Stimulated activated naive CD8-positive, alpha-beta T cell treated with anti-CD3 and anti-CD28 coated beads, Interleukin-15, Interleukin-2, amounts not matched to agents 100 U/mL and 50 U/mL, for 24 hours (primary cell): ENCODE results near the gene FUT2.
"Not testable (repeated sequence)": the region's sequence is repeated elsewhere in the genome, so short reads cannot be mapped to it uniquely, and the experiment has no call there.

Experiments used
- ATAC-seq: fragments of 150-1000 bp; cut with Tn5 transposase; one replicate; pipeline ENCODE4 v1.10.0; 2021
- DNase-seq: peaks from one replicate; pipeline ENCODE4 v3.0.0; 2021

The FUT2 gene

DNA sequence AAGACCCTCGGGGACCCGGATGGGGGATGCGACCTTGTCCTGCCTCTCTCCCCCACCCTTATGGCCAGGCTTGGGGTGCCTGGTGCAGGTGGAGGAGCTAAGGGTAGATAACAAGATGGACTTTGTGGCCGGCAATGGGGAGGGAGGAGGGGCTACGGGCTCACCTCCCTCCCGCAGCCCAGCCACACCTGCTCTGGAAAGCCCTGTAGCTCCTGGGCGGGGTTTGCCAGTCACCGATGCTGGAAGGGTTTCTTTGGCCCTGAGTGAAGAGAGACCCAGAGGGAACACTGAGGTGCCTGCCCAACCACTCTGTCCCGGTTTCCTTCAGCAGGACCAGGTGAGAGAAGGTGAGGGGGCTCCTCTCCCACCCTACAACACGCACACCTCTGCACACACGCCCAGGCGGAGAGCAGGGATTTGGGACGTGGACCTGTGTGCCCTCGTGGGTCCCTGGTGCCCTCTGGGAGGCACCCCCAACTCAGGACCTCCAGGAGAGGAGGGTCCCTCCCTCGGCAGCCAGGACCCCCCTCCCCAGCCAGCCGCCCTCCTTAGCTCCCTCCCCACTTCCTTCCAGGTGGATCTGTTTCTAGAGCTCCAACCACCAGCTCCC lies at the start of gene FUT2:
FUT2 (plus strand) TSS at position 229 of the 610 bp plus-strand sequence. CDS start 6,986 bp downstream, outside the sequence.
- ATAC-seq, result no peak
- DNase-seq, result no peak

DNA sequence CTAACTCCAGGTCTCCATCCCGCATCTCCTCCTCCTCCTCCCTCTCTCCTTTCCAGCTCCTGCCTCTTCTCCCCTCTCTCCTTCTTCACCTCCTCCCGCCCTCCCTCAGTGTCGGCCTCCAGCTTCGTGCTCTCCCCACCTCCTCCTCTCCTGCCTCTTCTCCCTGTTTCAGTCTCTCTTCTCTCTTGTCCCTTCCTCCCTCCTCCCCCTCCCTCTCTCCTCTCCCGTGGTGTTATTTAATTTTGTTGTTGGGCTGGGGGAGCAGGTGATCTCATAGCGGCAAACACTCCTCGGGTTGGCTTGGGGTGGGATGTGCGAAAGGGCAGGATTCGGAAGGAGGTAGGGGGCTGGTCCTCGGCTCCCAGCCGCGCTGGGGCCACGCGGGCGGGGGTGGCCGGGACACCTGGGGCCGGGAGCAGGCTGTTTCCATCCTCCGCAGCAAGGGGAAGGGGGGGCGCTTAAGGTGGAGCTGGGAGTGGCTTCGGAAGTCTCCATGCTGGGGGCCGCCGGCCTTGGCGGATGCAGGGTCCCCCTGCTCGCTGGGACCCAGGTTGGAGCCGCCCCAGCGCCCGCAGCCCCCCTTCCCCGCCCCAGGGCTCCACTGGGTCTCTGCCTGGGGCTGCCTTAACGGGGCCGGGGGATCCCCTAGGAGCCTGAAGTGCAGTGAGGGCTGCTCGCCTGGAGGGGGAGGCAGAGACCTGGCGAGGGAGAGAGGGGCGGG lies 49.6 kb upstream of the FUT2 start, which contains the start of gene CA11:
CA11 (minus strand) TSS at position 187 of the 721 bp plus-strand sequence. CDS start 555 bp downstream, outside the sequence.
- DNase-seq (peak; percentile 93), ATAC-seq (peak; percentile 88)

DNA sequence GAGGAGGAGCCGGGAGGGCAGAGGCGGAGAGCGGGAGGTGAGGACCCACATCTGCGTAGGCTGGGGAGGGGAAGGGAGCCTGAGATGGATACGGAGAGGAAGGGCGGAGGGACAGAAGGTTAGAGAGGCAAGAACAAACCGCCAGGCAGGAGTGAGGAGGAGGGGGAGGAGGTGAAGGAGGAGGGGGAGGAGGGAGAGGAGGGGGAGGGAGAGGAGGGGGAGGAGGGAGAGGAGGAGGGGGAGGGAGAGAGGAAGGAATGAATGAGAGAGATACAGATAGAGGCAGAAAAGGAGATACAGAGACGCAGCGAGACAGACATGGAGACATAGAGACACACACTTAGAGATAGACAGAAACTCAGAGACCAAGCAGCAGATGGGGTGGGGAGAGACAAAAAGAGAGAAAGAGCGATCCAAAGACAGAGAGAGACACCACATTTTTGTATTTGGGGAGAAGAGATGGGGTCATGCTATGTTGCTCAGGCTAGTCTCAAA lies 49.0 kb upstream of the FUT2 start:
- DNase-seq, result no peak
- ATAC-seq, result no peak

DNA sequence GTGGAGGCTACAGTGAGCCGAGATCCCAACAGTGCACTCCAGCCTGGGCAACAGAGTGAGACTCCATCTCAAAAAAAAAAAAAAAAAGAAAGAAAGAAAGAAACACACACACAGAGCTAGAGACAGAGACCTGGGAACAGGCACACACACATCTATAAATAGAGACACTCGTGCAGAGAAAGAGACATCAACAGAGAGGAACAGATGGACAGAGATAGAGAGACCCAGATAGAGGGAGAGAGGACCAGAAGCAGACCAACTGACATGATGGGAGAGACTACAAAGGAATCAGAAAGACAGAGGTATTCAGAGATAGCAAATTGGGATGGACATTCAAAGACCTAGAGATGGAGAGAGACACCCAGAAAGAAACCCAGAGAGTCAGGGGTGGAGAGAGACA lies 47.6 kb upstream of the FUT2 start:
- ATAC-seq (no peak), DNase-seq (no peak)

DNA sequence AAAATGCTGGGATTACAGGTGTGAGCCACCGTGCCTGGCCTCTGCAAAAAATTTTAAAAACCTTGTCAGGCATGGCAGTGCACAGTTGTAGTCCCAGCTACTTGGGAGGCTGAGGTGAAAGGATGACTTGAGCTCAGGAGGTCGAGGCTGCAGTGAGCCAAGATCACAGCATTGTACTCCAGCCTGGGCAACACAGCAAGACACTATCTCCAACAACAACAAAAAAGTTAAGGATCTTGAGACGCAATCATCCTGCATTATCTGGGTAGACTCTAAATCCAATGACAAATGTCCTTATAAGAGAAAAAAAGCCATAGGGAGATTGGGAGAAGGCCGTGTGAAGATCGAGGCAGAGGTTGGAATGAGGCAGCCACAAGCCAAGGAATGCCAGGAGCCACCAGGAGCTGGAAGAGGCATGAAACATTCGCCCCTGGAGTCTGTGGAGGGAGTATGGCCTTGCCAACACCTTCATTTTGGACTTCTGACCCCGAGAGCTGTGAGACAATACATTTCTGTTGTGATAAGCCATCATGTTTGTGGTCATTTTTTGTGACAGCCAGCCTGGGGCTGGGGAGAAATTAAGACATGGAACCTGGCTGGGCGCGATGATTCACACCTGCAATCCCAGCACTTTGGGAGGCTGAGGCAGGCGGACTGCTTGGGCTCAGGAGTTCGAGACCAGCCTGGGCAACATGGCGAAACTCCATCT lies 44.6 kb upstream of the FUT2 start:
- ATAC-seq (no peak), DNase-seq (no peak)

DNA sequence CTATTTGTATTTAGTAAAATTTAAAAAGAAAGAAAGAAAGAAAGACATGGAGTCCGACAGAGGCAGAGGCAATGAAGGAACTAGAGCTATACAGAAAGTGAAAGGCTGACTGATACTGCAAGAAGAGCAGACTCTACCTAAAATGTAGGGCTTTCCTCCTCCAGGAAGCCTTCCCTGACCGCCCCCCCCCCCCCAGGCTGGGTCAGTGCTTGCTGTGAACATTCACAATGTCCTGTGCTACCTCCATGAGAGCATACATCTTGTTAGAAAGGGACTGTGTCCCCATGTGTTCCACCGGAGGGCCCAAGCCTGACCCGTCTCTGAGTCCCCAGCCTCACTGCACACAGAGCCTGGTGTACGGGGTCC lies 44.1 kb upstream of the FUT2 start:
- DNase-seq (no peak), ATAC-seq (no peak)

DNA sequence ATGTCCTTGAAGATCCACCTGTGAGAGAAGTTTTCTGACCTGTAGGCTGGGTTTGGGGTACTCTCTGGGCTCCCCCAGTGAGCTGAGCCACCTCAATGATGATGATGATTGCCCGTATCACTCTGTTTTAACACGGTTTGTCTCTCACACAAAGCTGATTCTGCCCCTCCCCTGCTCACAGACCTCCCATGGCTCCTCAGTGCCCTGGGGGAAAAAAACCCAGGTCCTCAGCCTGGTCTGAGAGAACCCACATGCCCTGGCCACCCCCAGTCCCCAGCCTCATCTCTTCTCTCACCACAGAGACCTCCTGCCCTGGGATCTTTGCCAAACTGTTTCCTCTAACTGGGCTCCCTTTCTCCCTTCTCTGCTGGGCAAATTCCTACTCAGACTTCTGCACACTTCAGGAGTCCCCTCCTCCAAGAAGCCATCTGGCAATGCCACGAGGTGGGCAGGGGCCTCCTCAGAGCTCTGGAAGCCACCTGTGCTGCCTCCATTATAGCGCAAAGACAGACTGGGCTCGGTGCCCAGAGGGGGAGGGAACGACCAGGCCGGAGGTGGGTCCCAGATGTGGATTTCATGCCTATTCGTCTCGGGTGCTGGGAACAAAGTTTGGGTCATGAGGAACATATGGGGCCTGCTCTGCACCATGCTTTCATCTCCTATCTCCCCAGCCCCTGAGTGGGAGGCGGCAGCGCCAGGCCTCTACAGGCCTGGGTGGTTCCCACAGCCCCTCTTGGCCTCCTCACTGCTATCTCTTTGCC lies 41.3 kb upstream of the FUT2 start:
- ATAC-seq (no peak), DNase-seq (no peak)

DNA sequence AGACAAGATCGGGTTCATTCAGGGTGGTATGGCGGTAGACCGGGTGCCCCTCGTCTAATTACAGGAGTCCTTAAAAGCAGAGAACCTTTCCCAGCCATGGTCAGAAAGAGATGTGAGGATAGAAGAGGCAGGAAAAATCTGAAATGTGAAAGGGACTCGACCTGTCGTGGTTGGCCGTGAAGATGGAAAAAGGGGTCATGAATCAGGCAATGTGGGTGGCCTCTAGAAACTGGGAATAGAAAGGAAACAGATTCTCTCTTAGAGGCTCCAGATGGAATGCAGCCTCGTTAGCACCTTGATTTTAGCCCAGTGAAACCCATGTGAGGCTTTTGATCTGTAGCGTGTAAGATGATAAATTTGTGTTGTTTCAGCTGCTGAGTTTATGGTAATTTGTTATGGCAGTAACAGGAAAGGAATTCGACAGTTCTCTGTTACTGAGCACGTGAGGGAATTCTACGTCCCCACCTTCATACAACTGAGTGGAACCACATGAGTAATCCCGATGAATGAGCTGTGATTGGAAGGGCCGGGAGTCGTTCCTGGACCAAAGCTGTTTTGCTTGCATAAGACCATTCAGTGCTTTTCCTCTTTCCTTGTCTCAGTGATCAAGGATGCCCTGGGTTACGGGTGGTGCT lies 38.8 kb upstream of the FUT2 start:
- DNase-seq (no peak), ATAC-seq (no peak)

DNA sequence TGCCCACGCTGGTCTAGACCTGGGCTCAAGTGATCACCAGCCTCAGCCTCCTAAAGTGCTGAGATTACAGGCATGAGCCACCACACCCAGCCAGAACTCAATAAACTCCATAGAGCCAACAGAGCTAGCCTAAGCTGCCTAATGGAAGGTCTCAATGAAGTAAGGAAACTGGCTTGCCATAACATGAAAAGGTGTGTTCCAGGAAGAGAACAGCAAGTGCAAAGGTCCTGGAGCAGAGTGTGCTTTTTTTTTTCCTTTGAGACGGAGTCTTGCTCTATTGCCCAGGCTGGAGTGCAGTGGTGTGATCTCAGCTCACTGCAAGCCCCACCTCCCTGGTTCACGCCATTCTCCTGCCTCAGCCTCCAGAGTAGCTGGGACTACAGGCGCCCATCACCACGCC lies 37.9 kb upstream of the FUT2 start:
- ATAC-seq, DNase-seq: not testable (repeated sequence)

DNA sequence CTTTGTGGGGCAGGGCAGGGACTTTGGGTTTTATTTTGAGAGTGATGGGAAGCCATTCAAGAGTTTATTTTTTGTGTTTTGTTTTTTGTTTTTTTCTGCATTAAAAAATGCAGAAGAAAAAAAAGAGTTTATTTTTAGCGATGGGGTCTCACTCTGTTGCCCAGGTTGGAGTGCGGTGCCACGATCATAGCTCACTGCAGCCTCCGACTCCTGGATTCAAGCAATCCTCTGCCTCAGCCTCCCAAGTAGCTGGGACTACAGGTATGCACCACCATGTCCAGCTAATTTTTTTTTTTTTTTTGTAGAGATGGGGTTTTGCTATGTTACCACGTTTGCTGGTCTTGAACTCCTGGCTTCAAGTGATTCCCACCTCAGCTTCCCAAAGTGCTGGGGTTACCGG lies 37.3 kb upstream of the FUT2 start:
- DNase-seq (no peak), ATAC-seq (no peak)

DNA sequence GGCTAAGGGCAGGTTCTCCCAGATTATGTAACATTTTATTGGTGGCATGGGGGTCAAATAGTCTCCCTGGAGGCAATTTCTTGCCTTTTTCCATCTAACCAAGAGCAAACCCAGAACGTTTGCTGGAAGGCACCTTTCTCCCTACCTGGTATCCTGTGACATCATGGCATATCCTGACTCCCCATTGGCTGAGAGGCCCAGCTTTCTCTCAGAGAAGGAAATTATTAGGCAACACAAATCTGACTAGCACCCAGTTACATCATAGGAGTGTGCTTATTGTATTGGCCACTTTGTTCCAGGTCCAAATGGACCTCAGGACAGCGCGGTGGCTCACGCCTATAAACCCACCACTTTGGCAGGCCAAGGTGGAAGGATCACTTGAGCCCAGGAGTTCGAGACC lies 36.0 kb upstream of the FUT2 start:
- ATAC-seq (no peak), DNase-seq (no peak)

DNA sequence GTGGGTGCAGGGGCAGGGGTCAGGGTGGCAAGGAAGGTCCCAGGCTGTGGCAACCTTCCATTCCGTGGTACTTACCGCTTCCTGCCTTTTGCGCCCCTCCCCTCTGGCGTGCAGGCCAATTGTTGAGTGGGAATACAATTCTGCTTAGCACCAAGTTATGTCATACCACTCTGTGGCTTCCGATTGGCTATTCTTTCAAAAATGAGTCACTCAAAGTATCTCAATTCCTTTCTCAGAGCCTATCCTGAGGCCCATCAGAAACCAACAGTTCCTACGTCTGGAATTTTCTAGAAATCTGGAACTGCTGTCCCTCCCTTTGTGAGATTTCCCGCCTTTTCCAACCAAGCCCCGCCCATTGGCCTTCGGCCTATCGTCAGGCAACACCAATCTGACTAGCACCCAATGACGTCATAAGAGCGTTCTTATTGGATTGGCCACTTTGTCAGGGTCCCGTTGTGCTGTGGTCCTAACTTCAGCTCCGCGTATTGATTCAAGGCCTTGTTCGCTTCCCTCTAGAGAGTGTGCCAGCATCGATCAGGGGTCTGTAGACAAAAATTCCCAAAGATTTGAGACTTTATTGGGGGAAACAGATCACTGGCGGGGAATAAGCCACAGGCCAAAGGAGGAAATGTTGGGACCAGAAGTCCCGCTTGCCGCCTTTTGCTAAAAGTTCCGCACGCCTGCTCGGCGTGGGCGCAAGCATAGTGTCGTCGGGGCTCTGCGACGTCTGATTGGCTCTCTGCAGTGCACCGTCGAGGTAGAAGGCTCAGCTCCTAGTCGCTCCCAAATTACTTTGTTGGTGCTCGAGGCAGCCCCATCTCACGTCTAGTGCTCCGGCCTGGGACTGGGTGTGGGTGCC lies 34.7 kb upstream of the FUT2 start:
- DNase-seq (peak; percentile 87), ATAC-seq (peak; percentile 89)

DNA sequence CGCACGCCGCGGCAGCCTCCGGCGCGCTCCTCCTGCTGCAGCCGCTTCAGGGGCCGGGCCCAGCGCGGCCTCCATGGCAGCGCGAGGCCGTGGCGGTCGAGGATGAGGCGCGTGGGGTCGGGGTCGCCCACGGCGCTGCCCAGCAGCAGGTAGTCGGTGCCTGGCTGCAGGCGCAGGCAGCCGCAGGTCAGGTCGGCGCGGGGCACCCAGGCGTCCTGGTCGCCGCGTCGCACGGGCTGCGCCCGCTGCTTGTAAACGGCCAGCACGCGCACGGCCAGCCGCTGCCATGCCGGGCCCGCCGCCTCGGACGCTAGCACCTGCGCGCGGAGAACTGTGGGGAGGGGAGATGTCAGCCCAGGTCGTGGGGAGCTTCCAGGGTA lies 34.1 kb upstream of the FUT2 start:
- no peak for ATAC-seq
- no peak for DNase-seq

DNA sequence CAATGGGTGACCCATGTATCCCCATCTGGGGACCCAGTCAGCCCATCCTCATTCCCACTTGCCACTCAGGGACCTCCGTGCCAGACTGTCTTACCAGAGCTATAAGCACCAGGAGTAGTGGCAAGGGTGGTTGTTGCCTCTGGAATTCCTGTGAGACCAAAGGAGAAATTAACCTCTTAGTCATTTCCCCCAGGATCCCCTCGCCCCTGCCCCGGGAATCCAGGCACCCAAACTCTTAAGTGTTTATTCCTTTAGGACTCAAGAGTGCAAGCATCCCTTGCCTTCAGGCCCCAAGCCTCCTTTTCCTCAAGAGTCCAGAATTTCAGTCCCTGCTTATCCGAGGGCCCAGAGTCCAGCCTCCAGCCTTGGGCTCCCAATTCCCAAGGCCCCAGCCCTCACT lies 32.1 kb upstream of the FUT2 start:
- ATAC-seq (no peak), DNase-seq (no peak)

DNA sequence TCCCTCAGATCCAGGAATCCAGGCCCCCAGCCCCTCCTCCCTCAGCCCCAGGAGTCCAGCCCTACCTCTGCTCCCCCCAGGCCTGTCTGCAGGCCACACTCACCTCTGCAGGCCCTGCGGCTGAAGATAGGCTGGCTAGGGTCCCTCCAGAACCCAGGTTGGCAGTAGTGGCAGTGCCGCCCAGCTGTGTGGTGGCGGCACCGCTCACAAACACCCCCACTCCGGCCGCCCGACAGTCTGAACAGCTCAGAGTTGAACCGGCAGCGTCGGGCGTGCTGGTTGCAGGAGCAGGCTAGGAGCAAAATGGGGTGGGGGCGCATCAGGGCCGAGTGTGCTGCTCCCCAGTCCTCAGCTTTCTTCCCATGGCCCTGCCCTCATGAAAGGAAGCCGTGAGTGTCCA lies 31.3 kb upstream of the FUT2 start:
- no peak for ATAC-seq
- DNase-seq, result no peak

DNA sequence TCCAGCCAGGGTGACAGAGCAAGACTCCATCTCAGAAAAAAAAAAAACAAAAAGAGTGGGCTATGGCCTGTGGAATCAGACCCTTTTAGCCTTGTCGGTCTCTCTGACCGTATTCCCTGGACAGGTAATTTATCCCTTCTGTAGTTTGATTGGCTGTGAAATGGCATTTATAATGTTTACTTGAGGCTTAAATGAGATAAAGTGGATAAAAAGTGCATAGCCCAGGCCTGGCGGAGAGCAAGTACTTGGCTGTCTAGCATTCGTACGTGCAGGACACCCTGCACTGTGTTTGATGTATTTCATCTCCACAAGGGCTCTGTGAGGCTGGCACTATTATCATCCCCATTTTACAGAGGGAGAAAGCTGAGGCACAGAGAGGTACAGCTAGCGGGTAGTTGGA lies 30.0 kb upstream of the FUT2 start:
- DNase-seq, result no peak
- no peak for ATAC-seq

DNA sequence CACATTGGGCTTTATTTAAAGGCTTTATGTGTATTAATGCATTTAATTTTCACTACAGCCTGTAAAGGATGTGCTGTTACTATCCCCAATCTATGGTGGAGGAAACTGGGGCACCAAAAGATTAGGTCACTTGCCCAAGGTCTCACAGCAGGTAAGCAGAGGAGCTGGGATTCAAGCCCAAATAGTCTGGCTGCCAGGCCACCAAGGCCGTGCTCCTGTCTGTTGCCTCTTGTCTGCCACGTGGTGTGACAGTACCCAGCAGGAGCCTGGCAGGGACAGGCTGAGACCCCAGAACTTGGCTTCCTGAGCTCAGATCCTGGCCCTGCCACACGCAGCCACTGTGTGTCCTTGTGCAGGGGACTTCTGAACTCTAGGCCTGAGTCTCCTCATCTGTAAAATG lies 27.4 kb upstream of the FUT2 start:
- ATAC-seq, result no peak

DNA sequence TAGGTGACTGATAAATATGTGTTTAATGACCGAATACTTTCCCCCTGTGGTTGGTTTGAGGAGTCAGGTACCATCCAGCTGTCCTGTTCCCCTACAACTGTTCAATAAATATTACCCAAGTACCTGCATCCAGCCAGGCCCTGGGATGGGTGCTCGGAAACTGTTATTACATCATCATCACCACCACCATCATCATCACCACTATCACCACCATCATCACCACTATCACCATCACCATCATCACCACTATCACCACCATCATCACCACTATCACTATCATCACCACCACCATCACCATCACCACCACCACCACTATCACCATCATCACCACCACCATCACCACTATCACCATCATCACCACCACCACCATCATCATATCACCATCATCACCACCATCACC lies 27.0 kb upstream of the FUT2 start:
- ATAC-seq, result no peak

More for the DNA sequence above, 27.4 kb upstream of the FUT2 start:
- no peak for DNase-seq

DNA sequence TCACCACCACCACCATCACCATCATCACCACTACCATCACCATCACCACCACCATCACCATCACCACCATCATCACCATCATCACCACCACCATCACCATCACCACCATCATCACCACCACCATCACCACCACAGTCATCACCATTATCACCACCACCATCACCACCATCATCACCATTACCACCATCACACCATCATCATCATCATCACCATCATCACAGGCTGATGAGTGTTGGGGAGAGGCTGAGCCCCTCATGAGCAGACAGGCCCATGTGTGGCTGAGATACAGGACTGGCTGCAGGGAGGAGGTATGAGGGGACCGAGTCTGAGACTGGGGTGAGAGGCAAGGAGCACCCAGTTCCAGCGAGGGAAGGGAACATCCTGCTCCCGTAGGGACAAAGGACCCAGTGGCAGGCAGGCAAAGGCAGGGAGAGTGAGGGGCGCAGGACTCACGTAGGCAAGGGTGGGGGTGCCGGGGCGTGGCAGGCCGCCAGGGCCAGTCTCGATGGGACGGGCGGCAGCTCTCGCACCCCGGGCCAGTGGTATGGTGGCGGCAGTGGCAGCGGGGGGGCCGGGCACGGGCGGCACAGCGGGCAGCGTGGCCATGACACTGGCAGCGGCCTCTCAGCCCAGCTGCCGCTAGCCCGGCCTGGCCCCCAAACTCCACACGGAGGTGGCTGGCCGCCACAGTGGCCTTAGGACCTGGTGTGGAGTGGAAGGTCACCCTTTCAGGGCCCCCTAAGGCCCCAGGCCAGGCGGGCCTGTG lies 25.7 kb upstream of the FUT2 start:
- ATAC-seq, result no peak

More for the DNA sequence above, 27.0 kb upstream of the FUT2 start:
- no peak for DNase-seq

More for the DNA sequence above, 25.7 kb upstream of the FUT2 start:
- DNase-seq, result no peak
